OCI-M2 (cell line): ENCODE results near the gene DPH1.

Experiments used
- DNase-seq: peaks from one replicate; lab custom pipeline; 2025; ENCODE audit not compliant: unreplicated experiment; lab: John Stamatoyannopoulos, UW

DPH1 gene

GRCh38 chr17:2049333-2050299, 19.7 kb downstream of the DPH1 start:
- no peak for DNase-seq

GRCh38 chr17:2050300-2051060, 20.5 kb downstream of the DPH1 start:
- DNase-seq: no peak

- DNase-seq: no peak
Measured at GRCh38 chr17:2051061-2051932, 21.3 kb downstream of the DPH1 start.

DNA sequence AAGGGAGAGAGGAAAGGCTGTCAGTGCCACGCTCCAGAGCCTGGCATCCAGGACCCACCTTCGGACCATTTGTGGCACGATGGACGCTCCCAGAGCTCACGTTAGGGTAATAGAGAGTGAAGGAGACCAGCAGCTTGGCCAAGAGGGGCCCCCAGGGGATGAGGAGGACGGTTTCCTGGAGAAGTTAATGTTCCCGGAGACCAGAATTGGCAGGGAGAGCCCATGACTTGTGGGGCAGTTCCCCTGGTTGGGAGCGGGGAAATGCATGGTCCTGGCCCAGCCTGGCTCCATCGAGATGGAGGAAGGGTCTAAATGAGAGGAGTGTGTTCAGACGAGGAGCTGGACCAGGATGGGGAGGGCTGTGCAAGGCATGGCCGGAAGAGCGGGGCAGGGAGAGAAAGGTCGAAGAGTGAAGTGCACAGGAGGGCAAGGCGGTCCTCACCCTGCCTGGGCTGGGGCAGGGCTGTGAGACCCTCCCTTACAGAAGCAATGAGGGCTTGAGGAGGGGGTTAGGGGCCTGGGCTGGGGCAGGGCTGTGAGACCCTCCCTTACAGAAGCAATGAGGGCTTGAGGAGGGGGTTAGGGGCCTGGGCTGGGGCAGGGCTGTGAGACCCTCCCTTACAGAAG, 22.1 kb downstream of the DPH1 start:
- no peak for DNase-seq

DNA sequence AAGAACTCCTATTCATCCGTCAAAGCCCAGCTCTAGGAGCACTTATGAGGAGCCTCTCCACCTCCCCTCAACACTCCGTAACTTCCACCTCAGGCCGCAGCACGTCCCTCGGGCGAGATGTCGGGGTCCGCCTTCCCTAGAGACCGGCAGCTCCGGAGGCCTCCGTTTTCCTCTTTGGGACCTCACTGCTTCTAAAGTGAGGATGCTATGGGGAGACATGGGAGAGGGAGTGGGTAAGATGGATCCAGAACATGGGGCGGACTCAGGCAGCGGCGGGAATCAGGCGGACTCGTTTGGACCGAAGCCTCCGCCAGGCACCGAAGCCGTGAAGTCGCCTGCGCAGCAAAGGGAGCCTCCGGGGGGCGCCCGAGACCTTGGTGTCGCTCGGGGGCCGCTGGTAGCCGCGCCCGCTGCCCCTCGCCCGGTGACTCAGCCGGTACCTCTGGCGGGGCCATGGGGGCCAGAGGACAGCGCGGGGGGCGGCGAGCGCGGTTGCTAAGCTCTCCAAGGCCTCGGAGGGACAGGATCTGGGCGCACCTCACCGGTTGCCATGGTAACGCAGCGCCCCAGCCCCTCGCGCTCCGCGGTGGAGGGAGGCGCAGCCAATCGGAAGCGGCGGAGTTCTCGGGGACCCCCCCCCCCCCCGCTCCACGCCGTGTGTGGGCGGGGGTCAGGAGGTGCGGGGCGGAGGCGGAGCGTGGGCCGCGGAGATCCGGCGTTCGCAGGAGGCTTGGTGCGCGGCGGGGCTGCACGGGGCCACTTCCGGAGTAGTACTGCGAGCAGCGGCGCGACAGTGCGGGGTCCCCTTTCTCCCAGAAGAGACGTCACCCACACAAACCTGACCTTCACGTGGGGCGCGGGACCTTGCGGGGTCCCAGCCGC, 23.7 kb downstream of the DPH1 start:
- no peak for DNase-seq

DNA sequence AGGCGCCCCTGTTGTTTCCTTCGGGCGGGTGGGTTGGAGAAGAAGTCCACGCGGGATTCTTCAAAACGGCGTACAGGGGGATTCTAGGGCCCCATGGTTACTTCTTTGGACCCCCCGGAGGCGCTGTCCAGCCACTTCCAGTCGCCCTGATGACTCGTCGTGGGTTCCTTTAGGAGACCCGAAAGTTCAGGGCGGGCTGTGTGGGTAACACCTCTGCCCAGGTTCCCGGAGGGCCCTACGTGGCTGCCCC, 24.2 kb downstream of the DPH1 start:
- no peak for DNase-seq

GRCh38 chr17:2054512-2055291, 24.7 kb downstream of the DPH1 start, which contains the start of gene HIC1:
TSS of gene HIC1 (plus strand) at chr17:2055103. CDS start at chr17:2056691, 1,588 bp downstream.
- DNase-seq: no peak

DNA sequence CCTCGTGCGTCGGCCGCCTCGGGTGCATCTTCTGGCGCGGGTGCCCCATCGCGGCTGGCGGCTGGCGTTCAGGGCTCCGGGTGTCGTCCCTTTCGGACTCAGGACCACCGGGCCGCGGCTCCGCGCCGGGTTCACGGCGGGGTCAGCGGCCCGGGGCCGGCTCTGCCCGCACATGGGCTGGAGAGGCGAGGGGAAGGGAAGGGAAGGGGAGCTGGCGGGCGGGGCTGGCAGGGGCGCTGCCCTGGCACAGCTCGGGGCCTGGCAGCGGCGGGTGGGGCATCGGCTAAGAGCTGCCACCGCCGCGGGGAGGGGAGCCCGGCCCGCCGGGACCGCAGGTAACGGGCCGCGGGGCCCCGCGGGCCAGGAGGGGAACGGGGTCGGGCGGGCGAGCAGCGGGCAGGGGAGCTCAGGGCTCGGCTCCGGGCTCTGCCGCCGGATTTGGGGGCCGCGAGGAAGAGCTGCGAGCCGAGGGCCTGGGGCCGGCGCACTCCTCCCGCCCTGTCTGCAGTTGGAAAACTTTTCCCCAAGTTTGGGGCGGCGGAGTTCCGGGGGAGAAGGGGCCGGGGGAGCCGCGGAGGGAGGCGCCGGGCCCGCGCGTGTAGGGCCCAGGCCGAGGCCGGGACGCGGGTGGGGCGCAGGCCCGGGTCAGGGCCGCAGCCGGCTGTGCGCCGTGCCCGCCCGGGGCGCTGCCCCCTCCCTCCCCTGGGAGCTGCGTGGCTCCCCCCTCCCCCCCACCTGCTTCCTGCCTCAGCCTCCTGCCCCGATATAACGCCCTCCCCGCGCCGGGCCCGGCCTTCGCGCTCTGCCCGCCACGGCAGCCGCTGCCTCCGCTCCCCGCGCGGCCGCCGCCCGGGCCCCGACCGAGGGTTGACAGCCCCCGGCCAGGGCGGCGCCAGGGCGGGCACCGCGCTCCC, 25.6 kb downstream of the DPH1 start:
- no peak for DNase-seq

DNA sequence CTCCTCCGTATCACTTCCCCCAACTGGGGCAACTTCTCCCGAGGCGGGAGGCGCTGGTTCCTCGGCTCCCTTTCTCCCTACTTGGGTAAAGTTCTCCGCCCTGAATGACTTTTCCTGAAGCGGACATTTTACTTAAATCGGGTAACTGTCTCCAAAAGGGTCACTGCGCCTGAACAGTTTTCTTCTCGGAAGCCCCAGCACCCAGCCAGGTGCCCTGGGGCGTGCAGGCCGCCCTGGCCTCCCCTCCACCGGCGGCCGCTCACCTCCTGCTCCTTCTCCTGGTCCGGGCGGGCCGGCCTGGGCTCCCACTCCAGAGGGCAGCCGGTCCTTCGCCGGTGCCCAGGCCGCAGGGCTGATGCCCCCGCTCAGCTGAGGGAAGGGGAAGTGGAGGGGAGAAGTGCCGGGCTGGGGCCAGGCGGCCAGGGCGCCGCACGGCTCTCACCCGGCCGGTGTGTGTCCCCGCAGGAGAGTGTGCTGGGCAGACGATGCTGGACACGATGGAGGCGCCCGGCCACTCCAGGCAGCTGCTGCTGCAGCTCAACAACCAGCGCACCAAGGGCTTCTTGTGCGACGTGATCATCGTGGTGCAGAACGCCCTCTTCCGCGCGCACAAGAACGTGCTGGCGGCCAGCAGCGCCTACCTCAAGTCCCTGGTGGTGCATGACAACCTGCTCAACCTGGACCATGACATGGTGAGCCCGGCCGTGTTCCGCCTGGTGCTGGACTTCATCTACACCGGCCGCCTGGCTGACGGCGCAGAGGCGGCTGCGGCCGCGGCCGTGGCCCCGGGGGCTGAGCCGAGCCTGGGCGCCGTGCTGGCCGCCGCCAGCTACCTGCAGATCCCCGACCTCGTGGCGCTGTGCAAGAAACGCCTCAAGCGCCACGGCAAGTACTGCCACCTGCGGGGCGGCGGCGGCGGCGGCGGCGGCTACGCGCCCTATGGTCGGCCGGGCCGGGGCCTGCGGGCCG, 26.5 kb downstream of the DPH1 start:
- no peak for DNase-seq

DNA sequence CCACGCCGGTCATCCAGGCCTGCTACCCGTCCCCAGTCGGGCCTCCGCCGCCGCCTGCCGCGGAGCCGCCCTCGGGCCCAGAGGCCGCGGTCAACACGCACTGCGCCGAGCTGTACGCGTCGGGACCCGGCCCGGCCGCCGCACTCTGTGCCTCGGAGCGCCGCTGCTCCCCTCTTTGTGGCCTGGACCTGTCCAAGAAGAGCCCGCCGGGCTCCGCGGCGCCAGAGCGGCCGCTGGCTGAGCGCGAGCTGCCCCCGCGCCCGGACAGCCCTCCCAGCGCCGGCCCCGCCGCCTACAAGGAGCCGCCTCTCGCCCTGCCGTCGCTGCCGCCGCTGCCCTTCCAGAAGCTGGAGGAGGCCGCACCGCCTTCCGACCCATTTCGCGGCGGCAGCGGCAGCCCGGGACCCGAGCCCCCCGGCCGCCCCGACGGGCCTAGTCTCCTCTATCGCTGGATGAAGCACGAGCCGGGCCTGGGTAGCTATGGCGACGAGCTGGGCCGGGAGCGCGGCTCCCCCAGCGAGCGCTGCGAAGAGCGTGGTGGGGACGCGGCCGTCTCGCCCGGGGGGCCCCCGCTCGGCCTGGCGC, 27.3 kb downstream of the DPH1 start:
- DNase-seq: no peak

- no peak for DNase-seq
Measured at GRCh38 chr17:2057760-2058585, 28.0 kb downstream of the DPH1 start.

DNA sequence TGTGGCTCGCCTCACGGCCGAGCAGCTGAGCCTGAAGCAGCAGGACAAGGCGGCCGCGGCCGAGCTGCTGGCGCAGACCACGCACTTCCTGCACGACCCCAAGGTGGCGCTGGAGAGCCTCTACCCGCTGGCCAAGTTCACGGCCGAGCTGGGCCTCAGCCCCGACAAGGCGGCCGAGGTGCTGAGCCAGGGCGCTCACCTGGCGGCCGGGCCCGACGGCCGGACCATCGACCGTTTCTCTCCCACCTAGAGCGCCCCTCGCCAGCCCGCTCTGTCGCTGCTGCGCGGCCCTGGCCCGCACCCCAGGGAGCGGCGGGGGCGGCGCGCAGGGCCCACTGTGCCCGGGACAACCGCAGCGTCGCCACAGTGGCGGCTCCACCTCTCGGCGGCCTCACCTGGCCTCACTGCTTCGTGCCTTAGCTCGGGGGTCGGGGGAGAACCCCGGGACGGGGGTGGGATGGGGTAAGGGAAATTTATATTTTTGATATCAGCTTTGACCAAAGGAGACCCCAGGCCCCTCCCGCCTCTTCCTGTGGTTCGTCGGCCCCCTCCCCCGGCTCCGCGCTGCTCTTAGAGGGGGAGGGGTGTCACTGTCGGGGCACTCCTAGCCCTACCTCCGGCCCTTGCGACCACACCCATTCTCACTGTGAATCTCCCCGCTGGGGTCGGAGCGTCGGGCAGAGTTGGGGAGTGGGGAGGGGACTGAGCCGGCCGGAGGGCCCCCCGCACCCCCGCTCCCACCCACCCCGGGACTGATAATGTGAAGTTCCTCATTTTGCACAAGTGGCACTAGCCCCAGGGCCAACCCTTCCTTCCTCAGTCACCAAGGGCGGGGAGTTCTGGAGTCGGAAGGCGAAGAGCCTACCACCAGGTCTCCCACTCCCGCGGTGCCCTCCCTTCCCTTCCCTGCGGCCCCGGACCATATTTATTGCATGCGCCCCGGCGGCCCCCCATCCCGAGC, 28.9 kb downstream of the DPH1 start:
- DNase-seq: no peak

- DNase-seq: no peak
Measured at GRCh38 chr17:2059547-2060384, 29.8 kb downstream of the DPH1 start.

GRCh38 chr17:2060385-2060658, 30.4 kb downstream of the DPH1 start:
- no peak for DNase-seq
